Measurements from ENCODE around the gene ADRA2B. TPM values are rescaled to one million over a fixed set of nuclear protein-coding genes. Genes with fewer than 3 reads are reported as not detected.

The ADRA2B gene
- total RNA-seq, 1 donor: under 0.01 TPM

DNA sequence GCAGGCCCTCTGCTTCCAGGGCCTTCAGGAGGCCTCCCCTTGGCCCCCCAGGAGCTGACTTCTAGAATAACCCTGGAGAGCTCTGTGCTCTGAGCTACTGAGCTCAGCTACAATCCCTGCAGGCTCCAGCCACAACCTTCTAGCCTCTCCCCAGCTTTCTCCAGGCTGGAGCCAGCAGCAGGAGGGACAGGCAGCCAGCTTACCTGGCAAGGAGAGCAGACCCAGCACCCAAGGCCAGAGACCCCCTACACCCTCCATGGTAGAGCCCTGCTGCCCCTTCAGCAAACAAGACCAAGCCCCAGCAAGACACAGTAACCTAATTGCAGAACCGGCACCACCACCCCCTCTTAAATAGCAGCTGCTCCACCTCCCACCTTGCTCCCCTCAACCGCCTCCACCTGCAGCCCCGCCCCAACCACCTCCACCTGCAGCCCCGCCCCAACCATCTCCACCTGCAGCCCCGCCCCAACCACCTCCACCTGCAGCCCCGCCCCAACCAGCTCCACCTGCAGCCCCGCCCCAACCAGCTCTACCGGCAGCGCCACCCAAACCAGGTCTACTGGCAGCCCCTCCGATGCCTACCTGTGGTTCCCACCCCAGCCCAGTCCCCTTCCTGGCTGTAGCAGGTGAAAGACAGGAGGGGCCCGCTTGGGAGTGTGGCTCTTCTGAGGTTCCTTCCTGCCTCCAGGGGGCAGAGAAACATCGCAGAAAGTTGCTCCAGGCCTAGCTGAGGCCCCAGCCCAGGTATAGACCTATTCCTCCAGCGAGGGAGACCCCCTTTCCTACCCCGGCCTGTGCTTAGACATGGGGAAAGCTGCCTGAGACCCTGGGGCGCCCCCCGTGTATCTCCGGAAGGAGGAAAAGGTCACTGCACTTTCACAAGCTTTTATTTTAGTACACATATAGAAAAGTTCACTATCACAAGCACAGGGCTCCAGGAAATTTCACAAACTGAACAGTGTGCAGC is 22.1 kb upstream of the ADRA2B start, which contains the start of gene ASTL:
ASTL (minus strand) TSS at position 324 of the 967 bp plus-strand sequence; CDS start at position 258, 66 bp downstream.
- peak in 2 of 3 donors; percentile 63 to 79 for DNase-seq (ENCODE audit: low read depth in 2 of 3, low spot score in 2 of 3)

DNA sequence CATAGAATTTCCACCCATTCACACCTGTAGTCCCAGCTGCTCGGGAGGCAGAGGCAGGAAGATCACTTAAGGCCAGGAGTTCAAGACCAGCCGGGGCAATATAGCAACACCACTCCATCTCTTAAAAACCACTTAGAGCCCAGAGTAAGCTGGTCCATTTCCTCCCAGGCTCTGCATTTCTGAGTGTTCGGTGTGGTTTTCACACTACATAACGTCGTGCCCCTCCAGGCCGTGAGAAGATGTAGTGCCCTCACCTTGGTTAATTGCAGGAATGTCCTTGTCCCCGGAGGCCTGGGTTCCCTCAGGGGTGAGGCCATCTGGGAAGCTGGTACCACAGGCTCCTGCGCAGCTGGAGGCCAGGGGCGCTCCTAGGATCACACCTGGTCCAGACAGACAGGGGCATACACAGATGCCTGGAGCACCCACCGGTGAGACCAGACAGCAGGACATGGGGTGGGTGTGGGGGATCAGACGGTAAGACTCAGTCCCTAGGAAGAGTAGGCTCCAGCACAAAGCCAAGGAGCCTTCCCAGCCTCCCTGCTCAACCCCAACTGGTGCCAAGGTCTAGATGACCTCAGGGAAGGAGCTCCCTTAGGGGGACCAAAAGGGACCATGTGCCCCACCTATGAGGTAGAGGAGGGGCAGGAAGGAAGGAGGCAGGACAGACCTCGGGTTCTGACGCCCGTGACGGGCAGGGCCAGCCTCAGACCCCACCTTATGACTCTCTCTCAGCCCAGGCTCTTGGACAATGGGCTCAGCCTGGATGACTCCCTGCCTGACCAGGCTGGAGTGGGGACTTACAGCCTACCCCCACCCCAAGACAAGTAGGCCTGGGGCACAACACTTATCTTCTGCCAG is 21.2 kb upstream of the ADRA2B start:
- DNase-seq (ENCODE audit: low read depth in 2 of 3, low spot score in 2 of 3): no peak

DNA sequence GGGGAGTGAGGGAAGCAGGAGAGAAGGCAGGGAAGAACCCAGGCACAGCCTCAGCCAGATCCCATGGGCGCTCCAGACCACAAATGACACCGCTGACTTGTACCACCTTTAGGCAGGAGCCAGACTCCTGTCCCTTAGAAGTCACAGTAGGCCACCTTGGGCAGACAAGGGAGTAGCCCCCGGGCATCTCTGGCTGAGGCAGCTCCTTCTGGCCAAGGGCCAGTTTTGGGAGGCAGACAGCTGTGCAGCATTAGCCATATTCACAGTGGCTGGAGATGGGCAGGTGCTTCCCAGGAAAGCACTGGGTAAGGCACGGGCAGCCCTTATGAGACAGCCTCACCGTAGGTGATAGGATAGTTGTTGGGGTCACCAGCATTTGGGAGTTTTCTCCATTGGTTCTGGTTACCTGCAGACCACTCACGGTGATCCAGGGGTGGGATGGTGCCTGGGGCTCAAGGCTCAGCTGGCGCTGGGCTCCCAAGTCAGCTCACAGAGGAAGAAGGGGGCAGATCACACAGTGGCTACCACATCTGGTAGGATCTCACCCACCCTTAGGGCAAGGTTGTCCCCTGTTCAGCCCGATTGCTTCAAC is 19.9 kb upstream of the ADRA2B start:
- no peak for DNase-seq (ENCODE audit: low read depth in 2 of 3, low spot score in 2 of 3)

DNA sequence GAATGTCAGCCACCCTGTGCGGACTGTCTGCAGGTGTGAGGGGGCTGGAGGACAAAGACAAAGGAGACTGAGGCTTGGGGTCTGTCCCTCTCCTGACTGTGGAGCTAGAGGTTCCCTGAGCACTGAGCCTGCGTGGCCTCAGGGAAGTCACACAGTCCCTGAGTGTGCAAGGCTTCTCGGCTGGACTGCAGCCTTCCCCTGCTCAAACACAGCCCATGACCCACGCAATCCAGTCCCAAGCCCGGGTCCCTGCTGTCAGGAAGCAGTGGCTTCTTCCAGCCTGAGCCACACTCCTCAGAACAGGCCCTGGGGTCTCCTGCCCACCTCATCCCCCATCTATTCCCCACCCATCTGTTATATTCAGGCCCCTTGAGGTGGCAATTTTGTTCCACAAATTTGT is 19.2 kb upstream of the ADRA2B start:
- DNase-seq (ENCODE audit: low read depth in 2 of 3, low spot score in 2 of 3): no peak

DNA sequence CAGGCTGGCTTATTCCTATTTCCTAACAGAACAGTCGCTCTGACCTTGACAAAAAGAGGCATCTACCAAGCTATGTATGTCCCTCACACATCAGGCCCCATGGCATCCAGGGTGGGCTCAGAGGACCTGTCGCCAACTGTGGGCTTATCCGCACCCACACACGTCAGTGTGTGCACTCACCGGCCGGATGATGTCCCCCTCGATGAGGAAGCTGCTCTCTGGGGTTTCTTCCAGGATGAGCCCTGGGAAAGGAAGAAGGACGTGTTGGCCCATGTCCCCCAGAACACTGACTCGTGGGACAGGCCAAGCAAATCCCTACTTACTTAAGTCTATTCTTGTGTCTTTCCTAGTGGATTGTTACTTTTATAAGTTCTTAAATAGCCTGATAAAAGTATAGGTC is 18.8 kb upstream of the ADRA2B start:
- no peak for DNase-seq (ENCODE audit: low read depth in 2 of 3, low spot score in 2 of 3)

DNA sequence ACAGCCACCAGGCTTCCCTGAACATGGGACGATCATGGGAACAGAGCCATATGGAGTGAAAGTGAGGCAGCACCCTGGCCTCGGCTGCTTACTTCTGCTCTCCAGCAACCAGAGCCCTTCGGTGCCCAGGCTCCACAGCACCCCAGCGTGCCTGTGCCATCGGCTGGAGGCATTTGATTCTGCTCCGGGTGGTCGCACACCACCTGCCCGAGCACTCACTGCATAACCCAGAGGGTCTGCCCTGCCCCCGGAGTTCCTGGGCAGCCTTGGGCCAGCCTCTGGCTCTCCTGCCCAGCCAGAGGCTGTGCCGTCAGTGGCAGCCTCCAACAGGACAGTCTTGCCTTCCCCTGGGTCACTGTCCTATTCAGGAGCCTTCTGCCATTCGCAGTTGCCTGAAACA is 18.1 kb upstream of the ADRA2B start:
- DNase-seq (ENCODE audit: low read depth in 2 of 3, low spot score in 2 of 3): no peak

DNA sequence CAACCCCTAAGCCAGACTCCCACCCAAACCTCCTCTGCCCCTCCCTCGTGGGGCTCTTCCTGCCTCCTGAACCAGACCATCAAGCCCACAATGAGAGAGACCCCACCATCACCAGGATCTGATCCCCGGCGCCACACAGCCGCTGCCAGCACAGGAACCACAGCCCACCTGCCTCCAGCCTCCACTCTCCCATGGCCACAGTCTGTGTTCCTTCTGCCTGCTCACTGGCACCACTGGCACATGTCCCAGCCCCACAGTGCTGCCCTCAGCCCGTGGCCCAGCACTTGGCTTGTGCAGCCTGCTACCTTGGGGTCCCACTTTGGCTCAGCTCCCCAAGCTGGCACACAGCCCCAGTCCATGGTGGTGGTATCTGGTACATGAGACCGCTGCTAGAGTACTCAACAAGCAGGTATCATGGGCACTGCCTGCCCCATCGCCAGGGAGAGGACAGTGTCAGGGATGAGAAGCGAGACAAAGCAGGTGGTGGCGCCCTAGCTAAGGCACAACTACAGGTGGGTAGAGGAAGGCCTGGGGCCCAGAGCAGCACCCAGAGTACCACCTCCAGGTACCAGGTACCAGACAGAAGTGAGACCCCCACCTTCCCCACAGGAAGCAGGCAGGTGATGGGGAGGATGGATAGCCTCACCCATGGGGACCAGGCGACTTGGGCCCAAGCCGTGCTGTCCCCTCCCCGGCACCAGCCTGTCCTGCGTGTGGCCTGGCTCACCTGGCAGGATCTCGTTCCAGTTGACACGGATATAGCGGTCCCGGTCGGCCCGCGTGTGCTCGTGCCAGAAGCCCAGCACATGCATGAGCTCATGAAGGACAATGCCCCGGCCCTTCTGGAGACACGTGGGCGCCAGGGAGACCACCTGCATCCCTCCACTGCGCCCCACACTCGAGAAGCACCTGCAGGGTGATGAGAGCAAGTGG is 15.7 kb upstream of the ADRA2B start:
- no peak for DNase-seq (ENCODE audit: low read depth in 2 of 3, low spot score in 2 of 3)

DNA sequence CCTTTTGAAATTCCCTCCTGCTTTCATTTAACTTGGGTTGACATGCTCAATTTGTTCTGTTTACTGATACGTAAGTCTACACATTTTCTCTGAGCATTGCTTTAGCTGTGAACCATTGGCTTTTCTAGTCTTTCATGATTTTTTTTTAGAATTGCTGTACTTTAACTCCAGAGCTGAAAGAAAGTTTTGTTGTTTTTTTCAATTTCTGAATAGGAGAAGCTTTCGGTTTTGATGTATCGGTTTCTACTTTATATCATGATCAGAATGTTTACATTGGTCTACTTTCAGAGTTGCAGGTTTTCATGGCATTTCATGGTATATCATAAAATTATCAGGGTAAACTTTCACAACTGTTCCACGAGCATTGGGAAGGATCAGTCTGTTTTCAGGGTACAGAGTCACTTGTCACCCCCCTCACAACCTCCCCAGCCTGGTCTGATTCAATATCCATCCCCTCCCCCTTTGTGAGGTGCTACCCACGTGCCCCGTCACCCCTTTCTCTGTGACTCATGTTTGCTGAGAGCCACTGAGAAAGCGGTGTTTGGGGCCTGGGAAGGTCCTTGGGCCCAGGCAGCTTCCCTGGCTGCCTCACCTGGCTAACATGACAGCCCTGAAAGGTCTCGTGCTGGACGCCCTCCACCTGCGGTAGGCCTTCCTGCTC is 14.9 kb upstream of the ADRA2B start:
- DNase-seq (ENCODE audit: low read depth in 2 of 3, low spot score in 2 of 3): no peak

DNA sequence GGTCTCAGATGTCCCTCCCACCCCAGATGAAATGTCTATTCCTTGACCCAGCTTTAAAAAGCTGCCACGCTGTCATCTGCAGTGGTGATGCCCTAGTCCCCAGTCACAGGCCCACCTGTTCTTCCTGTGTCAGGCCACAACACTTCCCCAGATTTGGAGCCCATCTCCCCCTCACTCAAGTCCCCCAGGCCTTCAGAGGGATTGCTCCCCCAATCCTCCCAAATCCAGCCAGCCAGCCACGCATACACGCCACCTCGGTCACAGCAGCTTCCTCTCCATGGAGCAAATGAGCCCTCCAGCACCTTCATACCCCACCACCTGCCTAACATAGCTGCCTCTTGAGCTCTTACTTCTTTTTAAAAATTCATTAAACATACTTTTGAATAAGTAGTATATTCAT is 14.1 kb upstream of the ADRA2B start:
- no peak for DNase-seq (ENCODE audit: low read depth in 2 of 3, low spot score in 2 of 3)

DNA sequence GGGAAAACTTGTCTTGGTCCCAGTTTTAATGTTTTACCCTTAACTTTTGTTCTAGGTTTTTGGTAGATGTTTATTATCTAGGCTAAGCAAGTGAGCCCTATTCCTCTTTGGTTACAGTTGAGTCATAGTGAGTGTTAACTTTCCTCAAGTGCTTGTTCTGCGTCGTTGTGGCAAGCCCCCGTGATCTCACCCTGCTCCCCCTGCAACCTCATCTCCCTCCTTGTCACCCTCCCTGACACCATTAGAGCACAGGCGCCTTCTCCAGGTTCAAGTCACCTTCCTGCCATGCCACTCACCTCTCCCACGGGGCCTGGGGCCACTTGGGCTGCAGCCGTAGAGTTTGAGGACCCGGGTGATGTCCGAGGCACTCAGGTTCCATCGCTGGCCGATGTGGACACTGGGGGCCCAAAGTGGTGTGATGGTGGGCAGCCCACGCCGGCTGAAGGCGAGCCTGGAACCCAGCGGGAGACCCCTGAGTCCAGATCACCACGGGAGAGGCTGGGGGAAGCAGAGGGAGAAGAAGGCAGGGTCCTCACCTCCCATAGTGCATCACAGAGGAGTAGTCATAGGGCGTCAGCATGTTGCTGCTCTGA is 13.3 kb upstream of the ADRA2B start:
- DNase-seq (ENCODE audit: low read depth in 2 of 3, low spot score in 2 of 3): no peak

DNA sequence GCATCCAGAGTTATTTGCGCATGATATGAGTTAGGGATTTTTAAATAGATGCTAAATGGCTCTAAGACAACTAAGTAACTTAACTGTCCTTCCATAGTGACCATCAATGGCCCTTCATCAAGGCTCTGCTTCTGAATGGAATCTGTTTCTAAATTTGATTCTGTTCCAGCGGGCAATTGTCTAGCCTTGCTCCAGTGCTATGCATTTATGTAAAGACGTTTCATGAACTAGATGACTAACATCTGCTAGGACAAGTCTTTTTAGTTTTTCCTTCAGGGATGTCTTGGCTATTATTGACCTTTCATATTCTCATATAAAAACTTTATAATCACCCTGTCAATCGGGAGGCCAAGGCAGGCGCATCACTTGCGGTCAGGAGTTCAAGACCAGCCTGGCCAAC is 12.1 kb upstream of the ADRA2B start:
- no peak for DNase-seq (ENCODE audit: low read depth in 2 of 3, low spot score in 2 of 3)

DNA sequence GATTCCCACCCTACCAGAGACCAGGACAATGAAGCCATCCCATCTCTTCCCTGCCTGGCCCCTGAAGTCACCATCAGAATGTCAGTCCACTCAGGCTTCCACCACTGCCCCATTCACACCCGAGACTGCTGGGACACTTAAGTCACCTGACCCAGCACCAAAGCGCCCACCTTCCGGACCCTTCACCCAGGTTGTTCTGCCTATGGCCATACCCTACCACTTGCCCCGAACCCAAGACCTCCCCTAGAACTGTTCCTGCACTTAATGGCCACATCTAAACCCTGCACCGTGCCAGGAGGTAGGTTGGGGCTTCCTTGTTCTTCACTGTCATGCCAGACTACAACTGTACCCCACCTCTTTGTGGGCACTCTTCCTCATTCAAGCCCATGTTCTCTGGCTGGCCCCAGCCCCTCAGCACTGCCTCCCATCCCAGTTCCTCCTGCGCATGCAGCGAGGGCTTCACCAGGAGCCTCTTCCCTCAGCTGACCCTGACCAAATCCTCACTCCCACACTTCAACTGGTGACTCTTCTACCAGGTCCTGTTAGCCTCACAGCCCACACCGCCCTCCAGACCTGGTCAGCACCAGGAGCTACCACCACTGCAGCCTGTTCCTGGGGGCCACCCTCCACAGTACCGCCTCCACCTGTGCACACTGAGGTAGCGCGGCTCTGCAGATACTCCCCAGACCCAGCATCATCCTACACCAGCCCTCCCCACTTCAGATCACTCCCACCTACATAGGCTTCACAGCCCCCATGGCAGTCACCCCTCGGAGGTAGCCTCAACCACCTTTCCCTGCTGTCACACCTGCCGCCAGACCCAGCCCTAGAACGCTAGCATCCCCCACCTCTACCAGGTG is 8.3 kb upstream of the ADRA2B start:
- no peak for DNase-seq (ENCODE audit: low read depth in 2 of 3, low spot score in 2 of 3)

DNA sequence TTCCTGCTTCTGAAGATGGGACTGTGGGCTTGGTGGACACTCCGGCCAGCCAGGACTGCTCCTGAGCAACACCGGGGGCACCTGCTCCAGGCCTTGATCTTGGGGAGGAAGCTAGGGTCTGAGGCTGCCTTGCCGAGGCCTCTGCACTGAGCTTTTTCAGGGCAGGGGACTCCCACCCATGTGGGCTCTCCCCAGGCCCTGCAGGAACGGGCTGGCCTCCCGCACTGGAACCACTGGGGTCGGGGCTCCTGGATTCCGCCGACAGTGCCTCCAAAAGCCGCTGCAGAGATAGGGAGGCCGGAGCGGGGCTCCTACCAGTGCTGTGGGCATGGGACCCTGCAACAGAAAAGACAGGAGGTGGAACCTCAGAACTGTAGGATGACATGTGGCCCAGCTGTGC is 7.6 kb upstream of the ADRA2B start:
- no peak for DNase-seq (ENCODE audit: low read depth in 2 of 3, low spot score in 2 of 3)

DNA sequence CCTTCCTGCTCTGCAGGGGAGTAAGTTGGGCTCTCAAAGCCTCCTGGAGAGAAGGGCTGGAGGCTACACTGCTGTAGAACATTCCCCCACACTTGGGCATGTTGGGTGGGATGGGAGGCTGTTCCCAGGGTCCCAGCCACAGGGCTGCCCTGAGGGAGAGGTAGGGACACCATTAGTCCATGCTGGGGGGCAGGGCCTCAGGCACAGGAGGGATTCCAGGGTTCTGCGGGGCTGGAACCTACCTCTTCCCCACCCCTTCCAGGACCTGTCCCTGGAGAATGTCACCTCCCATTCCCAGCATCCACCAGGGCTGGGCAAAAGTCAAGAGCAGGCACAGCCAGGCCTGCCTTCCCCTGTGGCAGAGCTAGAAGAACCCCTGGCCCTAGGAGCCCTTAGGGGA is 6.9 kb upstream of the ADRA2B start:
- DNase-seq (ENCODE audit: low read depth in 2 of 3, low spot score in 2 of 3): no peak

DNA sequence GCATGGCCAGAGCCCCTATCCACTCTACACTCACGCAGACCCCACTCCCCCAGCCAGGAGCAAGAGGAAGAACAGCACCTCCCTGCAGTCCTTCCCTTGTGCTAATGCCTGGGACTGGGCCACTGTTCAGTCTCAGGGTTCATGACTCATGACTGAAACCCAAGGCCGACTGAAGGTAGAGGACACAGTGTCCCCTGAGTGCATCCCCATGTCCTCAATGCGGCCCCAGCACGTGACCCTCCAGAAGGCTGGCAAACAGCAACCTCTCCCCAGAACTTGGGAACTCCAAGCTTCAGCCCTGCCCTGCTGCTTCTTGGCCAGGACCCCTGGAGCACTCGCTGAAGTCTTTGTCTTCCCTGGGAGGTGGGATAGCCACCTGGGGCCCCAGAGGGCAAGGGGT is 6.0 kb upstream of the ADRA2B start:
- no peak for DNase-seq (ENCODE audit: low read depth in 2 of 3, low spot score in 2 of 3)

DNA sequence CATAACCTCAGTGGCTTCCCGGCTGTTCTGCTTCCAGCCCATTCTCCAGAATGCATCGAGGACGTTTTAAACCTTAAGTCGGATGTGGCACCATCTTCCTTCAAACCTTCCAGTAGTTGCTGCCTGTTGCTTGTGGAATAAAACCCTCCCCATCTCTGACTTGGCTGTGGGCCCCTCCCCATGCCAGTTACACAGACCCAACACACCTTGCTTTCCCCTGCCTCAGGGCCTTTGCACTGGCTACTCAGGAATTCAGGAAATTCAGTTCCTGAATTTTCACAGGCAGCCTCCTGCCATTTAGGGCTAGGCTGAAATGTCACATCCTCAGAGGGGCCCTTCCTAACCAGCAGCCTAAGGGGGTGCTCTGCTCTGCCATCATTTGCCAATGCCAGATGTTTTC is 5.0 kb upstream of the ADRA2B start:
- no peak for DNase-seq (ENCODE audit: low read depth in 2 of 3, low spot score in 2 of 3)

DNA sequence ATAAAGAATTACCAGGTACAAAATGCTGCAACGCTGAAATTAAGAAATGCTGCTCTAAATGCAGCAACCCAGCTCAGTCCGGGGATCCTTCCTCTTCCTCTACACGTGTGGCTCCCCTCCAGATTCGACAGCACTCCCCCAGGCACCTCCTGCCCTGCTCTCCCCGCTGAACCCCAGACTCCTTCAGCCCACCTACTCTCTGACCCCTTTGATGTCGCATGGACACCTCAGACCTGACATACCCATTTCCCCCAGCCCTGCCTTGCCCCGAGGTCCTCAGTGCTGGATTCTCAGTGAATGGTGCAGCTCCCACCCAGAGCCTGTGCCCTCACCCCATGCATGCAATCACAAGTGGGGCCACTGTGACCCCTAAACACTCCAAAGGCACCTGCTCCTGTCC is 4.6 kb upstream of the ADRA2B start:
- DNase-seq (ENCODE audit: low read depth in 2 of 3, low spot score in 2 of 3): no peak

DNA sequence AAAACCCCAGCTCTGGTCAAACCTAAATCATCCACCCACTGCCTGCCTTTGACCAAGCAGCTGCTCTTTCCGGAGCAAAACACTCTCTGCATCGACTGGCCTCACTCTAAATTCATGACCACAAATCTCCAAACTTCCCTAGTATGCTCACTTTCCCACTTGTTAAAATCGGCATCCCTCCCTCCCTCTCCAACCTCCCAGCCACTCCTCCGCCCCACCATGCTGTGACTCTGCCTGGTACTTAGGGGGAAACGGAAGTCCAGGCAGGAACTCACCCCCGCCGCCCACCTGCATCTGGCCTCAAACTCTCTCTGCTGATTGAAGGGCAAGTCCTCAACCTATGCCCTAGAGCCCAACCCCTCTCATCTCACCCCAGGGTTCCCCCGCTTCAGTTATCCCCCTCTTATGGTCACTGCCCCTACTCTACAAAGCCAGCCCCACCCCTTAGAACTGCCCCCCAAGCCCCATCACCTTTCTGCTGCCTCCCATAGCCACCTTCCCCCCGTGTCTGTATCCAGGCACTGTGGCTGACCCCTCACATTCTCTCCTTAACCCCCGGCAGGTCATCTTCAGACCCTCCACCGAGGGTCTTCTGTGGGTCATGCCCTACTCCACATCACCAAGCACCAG is 3.8 kb upstream of the ADRA2B start:
- peak in 1 of 3 donors; percentile 48 for DNase-seq (ENCODE audit: low read depth in 2 of 3, low spot score in 2 of 3)

All from hematopoietic multipotent progenitor cell (in vitro differentiated cells).